ENCODE data around the gene EBF4.

DNA sequence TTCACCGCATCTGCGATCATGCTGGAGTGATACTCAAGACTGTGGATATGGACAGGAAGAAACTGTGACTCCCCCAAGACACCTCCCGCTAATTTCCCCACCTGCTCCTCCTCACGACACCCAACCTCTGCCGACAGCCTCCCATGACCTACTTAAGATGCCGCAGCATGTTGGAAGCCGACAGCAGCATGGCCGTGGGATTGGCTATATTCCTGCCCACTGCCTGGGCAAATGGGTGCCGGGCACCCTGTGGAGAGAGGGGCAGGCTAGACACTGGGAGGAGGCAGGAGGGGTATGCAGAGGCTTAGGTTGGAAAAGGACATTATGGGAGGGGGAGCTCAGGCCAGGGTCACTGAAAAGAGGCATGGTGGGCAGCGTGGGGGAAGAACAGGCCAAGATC lies 33.0 kb upstream of the EBF4 start:
- TF ChIP-seq CTCF (IDR thresholded peaks at IDR 0.05) (no peak), POLR2A (IDR thresholded peaks at IDR 0.05) (no peak)

Data from uterus (tissue), 2 donors.